Measurements from ENCODE around the gene FBXW11.

DNA sequence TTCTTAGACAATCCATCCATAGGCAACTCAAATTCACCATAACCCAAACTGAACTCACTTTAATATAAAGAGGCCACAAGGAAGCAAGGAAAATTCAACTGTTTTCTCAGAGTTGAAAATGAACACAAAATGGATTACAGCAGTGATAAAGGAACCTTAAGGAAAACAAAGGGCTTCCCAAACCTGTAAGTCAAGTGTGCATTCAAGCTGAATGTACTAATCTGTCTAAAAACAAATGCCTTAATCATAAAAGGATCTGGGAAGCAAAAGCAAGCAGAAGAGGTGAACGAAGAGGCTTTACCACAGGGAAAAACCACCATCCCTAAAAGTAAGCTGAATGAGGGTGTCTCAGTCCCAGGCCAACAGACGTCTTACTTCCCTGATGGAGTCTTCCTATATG, 13.6 kb downstream of the FBXW11 start:
- TF ChIP-seq, protein P1, sequence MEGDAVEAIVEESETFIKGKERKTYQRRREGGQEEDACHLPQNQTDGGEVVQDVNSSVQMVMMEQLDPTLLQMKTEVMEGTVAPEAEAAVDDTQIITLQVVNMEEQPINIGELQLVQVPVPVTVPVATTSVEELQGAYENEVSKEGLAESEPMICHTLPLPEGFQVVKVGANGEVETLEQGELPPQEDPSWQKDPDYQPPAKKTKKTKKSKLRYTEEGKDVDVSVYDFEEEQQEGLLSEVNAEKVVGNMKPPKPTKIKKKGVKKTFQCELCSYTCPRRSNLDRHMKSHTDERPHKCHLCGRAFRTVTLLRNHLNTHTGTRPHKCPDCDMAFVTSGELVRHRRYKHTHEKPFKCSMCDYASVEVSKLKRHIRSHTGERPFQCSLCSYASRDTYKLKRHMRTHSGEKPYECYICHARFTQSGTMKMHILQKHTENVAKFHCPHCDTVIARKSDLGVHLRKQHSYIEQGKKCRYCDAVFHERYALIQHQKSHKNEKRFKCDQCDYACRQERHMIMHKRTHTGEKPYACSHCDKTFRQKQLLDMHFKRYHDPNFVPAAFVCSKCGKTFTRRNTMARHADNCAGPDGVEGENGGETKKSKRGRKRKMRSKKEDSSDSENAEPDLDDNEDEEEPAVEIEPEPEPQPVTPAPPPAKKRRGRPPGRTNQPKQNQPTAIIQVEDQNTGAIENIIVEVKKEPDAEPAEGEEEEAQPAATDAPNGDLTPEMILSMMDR (IDR thresholded peaks at IDR 0.05 in 8 of 11, conservative IDR thresholded peaks at IDR 0.05 in 3 of 11), result no peak
- no peak for TF ChIP-seq POLR2AphosphoS5 (IDR thresholded peaks at IDR 0.05)

All from spleen (tissue), 7 donors.